Liver (tissue), 9 donors: ENCODE measurements around the gene TOP3A. TPM values are rescaled to one million over a fixed set of nuclear protein-coding genes. Genes with fewer than 3 reads are reported as not detected.

Source experiments
- DNase-seq: peaks from one replicate; pipeline ENCODE4 v3.0.0-alpha.2; 2017; ENCODE audit warnings: low spot score
- H3K27ac ChIP-seq, 2 donors: one replicate each; pipeline ENCODE4 v1.7.0; 2013; ENCODE audit warnings: inconsistent platforms in 2 of 2, low read length in 2 of 2, control low read depth in 1 of 2, low read depth in 1 of 2, mild to moderate bottlenecking in 1 of 2
- H3K27me3 ChIP-seq, 4 donors: one replicate each; pipeline versions ENCODE4 v1.6.1 to v1.7.0; 2013; ENCODE audit warnings: low read length in 3 of 4, inconsistent platforms in 1 of 4, mild to moderate bottlenecking in 1 of 4, moderate library complexity in 1 of 4; ENCODE audit not compliant: control insufficient read depth in 4 of 4, insufficient read depth in 4 of 4
- H3K36me3 ChIP-seq, 4 donors: one replicate each; pipeline versions ENCODE4 v1.6.1 to v1.7.0; 2013; ENCODE audit warnings: low read length in 3 of 4, mild to moderate bottlenecking in 3 of 4, low read depth in 1 of 4, moderate library complexity in 1 of 4; ENCODE audit not compliant: control insufficient read depth in 4 of 4, insufficient read depth in 3 of 4
- H3K4me1 ChIP-seq, 4 donors: one replicate each; pipeline versions ENCODE4 v1.6.1 to v1.7.0; 2013; ENCODE audit warnings: low read length in 3 of 4, mild to moderate bottlenecking in 3 of 4, moderate library complexity in 1 of 4; ENCODE audit not compliant: control insufficient read depth in 4 of 4, insufficient read depth in 4 of 4
- H3K4me3 ChIP-seq, 3 donors: one replicate each; pipeline versions ENCODE4 v1.6.1 to v1.7.0; 2013; ENCODE audit warnings: low read length in 3 of 3, control low read depth in 1 of 3, low read depth in 1 of 3, mild to moderate bottlenecking in 1 of 3
- H3K9ac ChIP-seq, 2 donors: one replicate each; pipeline ENCODE4 v1.7.0; 2013; ENCODE audit warnings: low read length in 2 of 2, mild to moderate bottlenecking in 2 of 2, moderate library complexity in 2 of 2, control low read depth in 1 of 2, low read depth in 1 of 2
- H3K9me3 ChIP-seq, 4 donors: one replicate each; pipeline versions ENCODE4 v1.6.1 to v1.7.0; 2013; ENCODE audit warnings: low read length in 3 of 4; ENCODE audit not compliant: control insufficient read depth in 4 of 4
- ATF3 ChIP-seq: IDR thresholded peaks from 2 replicates; pipeline ENCODE4 v1.6.1; 2016; ENCODE audit warnings: antibody characterized with exemption
- CTCF ChIP-seq: fragments of 150-350 bp; IDR thresholded peaks from 2 replicates; pipeline ENCODE4 v1.5.1; 2017; ENCODE audit warnings: improper control_type of control experiment, low read depth, low read length; ENCODE audit not compliant: missing input control
- EGR1 ChIP-seq, 2 donors: IDR thresholded peaks; 2 replicates each; pipeline ENCODE4 v1.6.1; 2016 to 2018; ENCODE audit warnings: antibody characterized with exemption in 2 of 2, low read depth in 2 of 2
- FOXA1 ChIP-seq: IDR thresholded peaks from 2 replicates; pipeline ENCODE4 v1.6.1; 2016; ENCODE audit warnings: antibody characterized with exemption
- FOXA2 ChIP-seq: IDR thresholded peaks from 2 replicates; pipeline ENCODE4 v1.6.1; 2016; ENCODE audit warnings: antibody characterized with exemption
- GABPA ChIP-seq, 2 donors: IDR thresholded peaks in 1 of 2; conservative IDR thresholded peaks in 1 of 2; 2 replicates each; pipeline ENCODE4 v1.6.1; 2016; ENCODE audit warnings: antibody characterized with exemption in 2 of 2, mild to moderate bottlenecking in 1 of 2, moderate library complexity in 1 of 2
- HNF4A ChIP-seq, 2 donors: conservative IDR thresholded peaks; 2 replicates each; pipeline ENCODE4 v1.6.1; 2016; ENCODE audit warnings: antibody characterized with exemption in 2 of 2, mild to moderate bottlenecking in 2 of 2
- JUND ChIP-seq, 2 donors: IDR thresholded peaks; 2 replicates each; pipeline ENCODE4 v1.6.1; 2016; ENCODE audit warnings: antibody characterized with exemption in 2 of 2
- MAX ChIP-seq: IDR thresholded peaks from 2 replicates; pipeline ENCODE4 v1.6.1; 2016; ENCODE audit warnings: antibody characterized with exemption
- NR2F2 ChIP-seq: IDR thresholded peaks from 2 replicates; pipeline ENCODE4 v1.6.1; 2016; ENCODE audit warnings: antibody characterized with exemption
- REST ChIP-seq: IDR thresholded peaks from 2 replicates; pipeline ENCODE4 v1.6.1; 2016; ENCODE audit warnings: antibody characterized with exemption, mild to moderate bottlenecking
- RXRA ChIP-seq, 2 donors: IDR thresholded peaks; 2 replicates each; pipeline ENCODE4 v1.6.1; 2017 to 2018; ENCODE audit warnings: antibody characterized with exemption in 2 of 2, mild to moderate bottlenecking in 1 of 2
- TAF1 ChIP-seq: conservative IDR thresholded peaks from 2 replicates; pipeline ENCODE4 v1.6.1; 2016; ENCODE audit warnings: antibody characterized with exemption, mild to moderate bottlenecking
- YY1 ChIP-seq: IDR thresholded peaks from 2 replicates; pipeline ENCODE4 v1.6.1; 2016; ENCODE audit warnings: antibody characterized with exemption, mild to moderate bottlenecking
- ZBTB33 ChIP-seq: IDR thresholded peaks from 2 replicates; pipeline ENCODE4 v1.6.1; 2016; ENCODE audit warnings: antibody characterized with exemption
- WGBS: extraction: QIAGEN DNeasy Blood & Tissue Kit; methylation state at CpG from one replicate; pipeline ENCODE4 v1.1.7; 2013; 5-methylcytosine and 5-hydroxymethylcytosine counted together
- polyA plus RNA-seq, 2 donors: library from polyadenylated mRNA; stranded (reverse) in 1 of 2; unstranded in 1 of 2; fragments of 200-250 nt in 1 of 2; fragments of >200 nt in 1 of 2; fragmentation: Nextera tagmentation in 1 of 2; extraction: Ambion mirVana in 1 of 2; gene quantifications; one replicate each; pipeline versions ENCODE4 v1.2.1 to v1.2.3, GENCODE V29; 2013 to 2015
- total RNA-seq, 2 donors: library from RNA; depleted of rRNA; stranded (reverse); fragments of >200 nt; gene quantifications; one replicate each; pipeline ENCODE4 v1.2.3, GENCODE V29; 2014
- donor health status: healthy.
- donor health status: healthy.
- donor health status: healthy.
- donor health status: healthy.
- donor health status: healthy.

TOP3A gene
- total and polyA plus RNA-seq, 4 donors = 6.6 to 37.5 (median 14.3) TPM

GRCh38 chr17:18241229-18241871, 73.4 kb downstream of the TOP3A start (continued):
- TF ChIP-seq ATF3 (no peak), GABPA (IDR thresholded peaks at IDR 0.05 in 1 of 2, conservative IDR thresholded peaks at IDR 0.05 in 1 of 2) (no peak), NR2F2 (no peak), CTCF (no peak), MAX (no peak)

- Histone ChIP-seq H3K27ac (no peak overlapping the region), H3K27me3 (no peaks in the 10 kb centered on the region), H3K9me3 (no peaks in the 10 kb centered on the region), H3K9ac (no peak overlapping the region), H3K36me3 (peaks cover 0 to 15% (median 5%) of the 10 kb centered on the region in 4 donors), H3K4me1 (peaks cover 0 to 4% (median 1%) of the 10 kb centered on the region in 4 donors), H3K4me3 (no peak overlapping the region)
- no peak for DNase-seq
- WGBS = 96% methylated on average over 19 of the region's 19 CpGs
- TF ChIP-seq REST (no peak), CTCF (no peak), HNF4A (conservative IDR thresholded peaks at IDR 0.05) (no peak), ZBTB33 (no peak), GABPA (IDR thresholded peaks at IDR 0.05 in 1 of 2, conservative IDR thresholded peaks at IDR 0.05 in 1 of 2) (no peak), RXRA (IDR thresholded peaks at IDR 0.05) (no peak), JUND (IDR thresholded peaks at IDR 0.05) (no peak), TAF1 (no peak), EGR1 (IDR thresholded peaks at IDR 0.05; ENCODE audit: low read depth in 2 of 2) (no peak), FOXA2 (no peak), YY1 (no peak), MAX (no peak), NR2F2 (no peak), FOXA1 (no peak)
These were observed 74.3 kb downstream of the TOP3A start for GRCh38 chr17:18240449-18240848.
